Measurements from ENCODE around the gene COL16A1.

GRCh38 chr1:31627301-31627929, 76.4 kb downstream of the COL16A1 start:
- no peak for TF ChIP-seq CTCF (IDR thresholded peaks at IDR 0.05)
- TF ChIP-seq POLR2A (IDR thresholded peaks at IDR 0.05) = no peak

All from tibial nerve (tissue), 3 donors.